BJ (cell line): ENCODE data around the gene RPRML. TPM values are rescaled to one million over a fixed set of nuclear protein-coding genes. Genes with fewer than 3 reads are reported as not detected.

Experiments used
- CTCF ChIA-PET: fragments of 350-600 bp; formaldehyde crosslinking; extraction: SDS; loops from one replicate; lab custom pipeline; 2021; ENCODE audit warnings: antibody characterized with exemption, inconsistent platforms; lab: Yijun Ruan, JAX
- POLR2A ChIA-PET: fragments of 300-600 bp; sonication (Branson Sonifier 250); formaldehyde crosslinking; extraction: SDS; loops from one replicate; lab custom pipeline; 2021; ENCODE audit warnings: antibody characterized with exemption; lab: Charles Lee
- DNase-seq: peaks from one replicate; pipeline ENCODE4 v3.0.0-alpha.2; 2011; ENCODE audit warnings: low read depth
- H3K27me3 ChIP-seq: 2 replicates; pipeline ENCODE4 v1.6.0; 2011; ENCODE audit warnings: low read length; ENCODE audit not compliant: control insufficient read depth, insufficient read depth
- H3K36me3 ChIP-seq: 2 replicates; pipeline ENCODE4 v1.5.1; 2011; ENCODE audit warnings: low read length; ENCODE audit not compliant: control insufficient read depth, insufficient read depth
- H3K4me3 ChIP-seq: 2 replicates; pipeline ENCODE4 v1.5.1; 2011; ENCODE audit warnings: low read depth, mild to moderate bottlenecking, control low read depth, low read length
- polyA plus RNA-seq: library from polyadenylated mRNA; depleted of rRNA; stranded (reverse); fragments of >200 nt; gene quantifications from 2 replicates; pipeline ENCODE4 v1.2.3, GENCODE V29; 2011
- TF ChIP-seq, protein P1 (sequence below): IDR thresholded peaks from 2 replicates; pipeline ENCODE4 v1.5.1; 2011; ENCODE audit warnings: low read depth, mild to moderate bottlenecking, control low read depth, inconsistent platforms, low read length, moderate library complexity; ENCODE audit not compliant: insufficient read depth

Gene RPRML
- polyA plus RNA-seq, 1 experiment = not detected

DNA sequence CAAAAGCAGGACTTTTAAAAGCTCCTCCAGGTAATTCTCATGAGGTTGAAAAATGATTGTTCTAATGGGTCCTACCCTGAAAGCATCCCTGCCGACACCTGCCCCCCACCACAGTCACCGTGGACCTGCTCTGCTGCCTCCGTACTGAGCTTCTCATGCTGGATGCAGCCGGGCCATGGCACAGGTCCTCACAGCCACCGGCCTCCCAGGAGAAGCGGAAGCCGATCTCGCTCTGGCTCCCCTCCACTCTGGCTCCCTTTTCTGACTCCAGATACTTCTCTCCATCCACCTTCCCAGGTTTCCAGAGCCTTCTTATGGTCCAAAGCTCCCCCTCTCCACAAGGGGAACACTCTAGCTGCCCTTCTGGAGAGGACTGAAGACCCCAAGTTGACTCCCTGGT is 10.2 kb downstream of the RPRML start:
- CTCF ChIA-PET = interaction anchor here (0.7 to 2.2 kb wide), 4 partner anchors 15 to 83 kb away, joined by 3 to 6 read pairs (median 4); no protein-coding TSS in a partner anchor
- DNase-seq = no peak
- TF ChIP-seq, protein P1, sequence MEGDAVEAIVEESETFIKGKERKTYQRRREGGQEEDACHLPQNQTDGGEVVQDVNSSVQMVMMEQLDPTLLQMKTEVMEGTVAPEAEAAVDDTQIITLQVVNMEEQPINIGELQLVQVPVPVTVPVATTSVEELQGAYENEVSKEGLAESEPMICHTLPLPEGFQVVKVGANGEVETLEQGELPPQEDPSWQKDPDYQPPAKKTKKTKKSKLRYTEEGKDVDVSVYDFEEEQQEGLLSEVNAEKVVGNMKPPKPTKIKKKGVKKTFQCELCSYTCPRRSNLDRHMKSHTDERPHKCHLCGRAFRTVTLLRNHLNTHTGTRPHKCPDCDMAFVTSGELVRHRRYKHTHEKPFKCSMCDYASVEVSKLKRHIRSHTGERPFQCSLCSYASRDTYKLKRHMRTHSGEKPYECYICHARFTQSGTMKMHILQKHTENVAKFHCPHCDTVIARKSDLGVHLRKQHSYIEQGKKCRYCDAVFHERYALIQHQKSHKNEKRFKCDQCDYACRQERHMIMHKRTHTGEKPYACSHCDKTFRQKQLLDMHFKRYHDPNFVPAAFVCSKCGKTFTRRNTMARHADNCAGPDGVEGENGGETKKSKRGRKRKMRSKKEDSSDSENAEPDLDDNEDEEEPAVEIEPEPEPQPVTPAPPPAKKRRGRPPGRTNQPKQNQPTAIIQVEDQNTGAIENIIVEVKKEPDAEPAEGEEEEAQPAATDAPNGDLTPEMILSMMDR = no peak
- peaks cover 6% of the 10 kb centered on the region for H3K27me3 ChIP-seq
- POLR2A ChIA-PET = no interaction called here
- no peaks in the 10 kb centered on the region for H3K36me3 ChIP-seq
- no peak overlapping the region for H3K4me3 ChIP-seq

DNA sequence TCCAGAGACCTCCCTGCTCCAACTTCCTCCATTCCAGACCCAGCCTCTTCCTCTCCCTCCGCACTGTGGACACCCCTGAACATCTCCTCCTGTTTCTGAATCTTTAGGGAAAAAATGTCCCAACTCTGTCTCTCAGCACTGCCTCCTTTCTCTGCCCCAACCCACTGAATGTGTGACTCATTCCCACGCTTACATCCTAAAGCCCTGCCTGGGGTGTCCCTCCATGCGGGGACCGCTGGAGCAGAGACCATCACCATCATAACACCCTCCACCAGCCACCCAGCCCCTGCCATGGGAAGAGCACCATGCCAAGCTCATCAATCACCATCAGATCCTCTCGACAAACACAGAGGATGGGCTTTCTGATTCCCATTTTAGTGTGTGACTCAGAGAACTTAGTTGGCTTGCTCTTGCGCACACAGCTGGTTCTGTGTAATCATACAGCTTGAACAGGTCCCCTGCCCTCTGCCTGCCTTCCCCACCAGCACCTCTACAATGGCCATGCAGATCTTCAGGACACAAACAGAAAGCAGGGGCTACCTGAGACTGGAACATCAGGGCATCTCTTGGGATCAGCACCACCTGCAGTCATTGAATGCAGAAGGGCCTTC is 10.7 kb downstream of the RPRML start:
- ChIA-PET POLR2A (no interaction called here), CTCF (interaction anchor here (0.7 to 2.2 kb wide), 4 partner anchors 14 to 83 kb away, joined by 3 to 6 read pairs (median 4); no protein-coding TSS in a partner anchor)
- no peaks in the 10 kb centered on the region for H3K36me3 ChIP-seq
- peaks cover 6% of the 10 kb centered on the region for H3K27me3 ChIP-seq
- no peak for DNase-seq
- H3K4me3 ChIP-seq = no peak overlapping the region
- TF ChIP-seq, protein P1 = no peak

DNA sequence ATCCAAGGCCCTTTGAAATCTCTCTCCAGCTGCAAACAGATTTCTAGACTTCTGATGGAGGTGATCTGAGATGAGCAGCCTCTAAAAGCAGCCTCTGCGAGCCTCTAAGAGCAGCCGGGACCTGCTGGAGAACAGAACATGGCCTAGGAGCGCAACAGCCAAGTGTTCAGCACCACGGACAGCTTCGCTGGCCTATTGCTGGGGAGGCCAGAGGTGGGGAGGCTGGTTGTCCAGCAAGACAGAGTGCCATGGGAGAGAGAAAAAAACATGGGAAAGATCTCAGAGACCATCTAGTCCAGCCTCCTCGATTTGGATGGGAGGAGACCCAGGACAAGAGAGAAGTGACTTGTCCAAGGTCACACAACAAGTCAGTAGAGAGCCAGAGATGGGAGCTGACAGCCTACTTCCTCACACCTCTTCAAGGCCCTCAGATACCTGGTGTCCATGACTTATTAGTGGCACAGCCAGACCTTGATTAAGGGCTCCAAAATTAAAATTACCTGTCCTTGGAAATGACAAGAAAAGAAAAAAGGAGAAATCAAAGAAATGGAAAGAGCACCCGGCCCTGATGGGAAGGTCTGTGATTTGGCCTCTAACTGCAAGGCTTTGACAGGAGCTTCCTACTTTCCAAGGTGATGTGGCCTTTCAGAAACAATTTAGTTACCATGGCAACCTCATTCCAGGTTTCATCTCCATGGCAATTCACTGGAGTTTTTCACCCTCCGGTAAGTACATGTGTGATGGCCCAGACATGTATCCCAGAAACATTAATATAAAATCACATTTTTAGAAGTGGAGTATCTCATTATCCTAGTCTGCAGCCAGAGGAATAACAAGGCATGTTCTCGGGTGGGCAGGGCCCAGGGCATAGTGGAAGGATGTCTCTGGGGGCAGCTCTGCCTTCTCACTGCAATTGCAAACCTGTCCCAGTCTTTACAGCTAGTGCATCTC is 14.5 kb downstream of the RPRML start:
- peaks cover 2% of the 10 kb centered on the region; the same call in 1 of the 2 replicates for H3K27me3 ChIP-seq
- POLR2A ChIA-PET = no interaction called here
- DNase-seq = no peak
- H3K4me3 ChIP-seq = no peak overlapping the region
- TF ChIP-seq, protein P1 = no peak
- no peaks in the 10 kb centered on the region for H3K36me3 ChIP-seq
- CTCF ChIA-PET = interaction anchor here (1.3 to 1.5 kb wide), 2 partner anchors 15 to 22 kb away, joined by 3 to 4 read pairs; no protein-coding TSS in a partner anchor

DNA sequence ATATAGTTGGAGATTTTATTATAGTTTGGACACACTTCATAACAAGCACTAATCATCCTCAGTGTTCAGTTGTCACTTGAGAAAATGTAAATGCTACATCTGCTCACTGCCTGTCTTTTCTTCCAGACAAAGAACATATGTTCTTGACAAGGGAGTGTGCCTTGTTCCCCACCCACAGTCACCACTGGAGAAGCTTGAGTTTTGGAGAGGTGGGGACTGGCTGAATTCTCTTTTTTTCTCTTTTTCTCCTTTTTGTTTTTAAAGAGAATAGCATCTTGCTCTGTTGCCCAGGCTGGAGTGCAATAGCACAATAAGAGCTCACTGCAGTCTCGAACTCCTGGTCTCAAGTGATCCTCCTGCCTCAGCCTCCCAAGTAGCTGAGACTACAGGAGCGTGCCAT is 15.5 kb downstream of the RPRML start:
- no peak for DNase-seq
- no peak overlapping the region for H3K4me3 ChIP-seq
- CTCF ChIA-PET = interaction anchor here (0.6 to 1.5 kb wide), 3 partner anchors 14 to 26 kb away, joined by 3 to 4 read pairs (median 3); no protein-coding TSS in a partner anchor

More for the DNA sequence above, 15.5 kb downstream of the RPRML start:
- POLR2A ChIA-PET = no interaction called here
- Histone ChIP-seq H3K27me3 (peaks cover 2% of the 10 kb centered on the region; the same call in 1 of the 2 replicates), H3K36me3 (no peaks in the 10 kb centered on the region)
- TF ChIP-seq, protein P1 = no peak
